ENCODE results near the gene SLC22A23. TPM values are rescaled to one million over a fixed set of nuclear protein-coding genes. Genes with fewer than 3 reads are reported as not detected.

Gene SLC22A23
- total RNA-seq, 8 experiments from 2014 or later = 10.5 to 24.1 (median 13.2) TPM

DNA sequence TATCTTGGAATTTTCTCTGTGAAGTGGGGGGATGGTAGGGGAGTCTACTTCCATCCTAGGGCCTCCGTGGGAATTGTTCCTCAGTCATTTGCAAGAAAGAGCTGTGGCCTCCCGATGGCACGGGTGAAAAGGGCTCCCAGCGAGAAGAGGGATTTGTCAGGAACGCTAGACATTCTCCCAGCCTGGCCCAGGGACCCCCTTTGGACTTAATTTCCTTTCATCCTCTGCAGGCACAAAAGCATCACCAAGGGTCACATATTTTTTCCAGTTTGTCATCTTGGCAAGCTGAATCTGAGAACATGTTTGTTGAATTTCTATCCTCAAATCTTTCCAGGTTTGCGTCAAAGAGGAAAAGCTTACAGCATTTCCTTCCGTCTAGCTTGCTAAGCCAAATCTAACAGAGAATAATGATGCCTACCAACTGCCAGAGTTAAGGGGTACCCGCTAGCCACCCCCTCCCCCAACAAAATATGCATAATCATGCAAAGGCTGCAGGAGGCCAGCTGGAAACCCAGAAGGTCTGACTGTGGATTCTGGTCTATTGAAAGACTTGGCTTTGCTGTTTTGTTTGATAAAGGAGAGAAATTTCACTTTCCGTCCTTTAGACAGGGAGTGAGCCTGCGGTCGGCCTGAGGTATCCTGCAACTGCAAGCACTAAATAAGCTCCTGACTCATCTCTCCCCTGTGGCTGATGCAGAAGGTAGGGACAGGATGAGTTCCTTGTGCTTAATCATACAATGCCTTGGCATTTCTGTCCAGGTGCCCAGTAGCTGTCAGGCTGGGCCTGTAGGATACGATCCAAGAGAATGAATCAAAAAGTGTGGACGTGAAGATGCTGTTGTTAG is 175.0 kb downstream of the SLC22A23 start:
- H3K4me1 ChIP-seq (replicated peaks in 1 of 2) = peaks cover 20 to 23% of the 10 kb centered on the region in 2 donors
- peak overlapping the region; percentile 3 to 32 for H3K27ac ChIP-seq
- 0 to 72% (median 20%) methylated on average over 1 to 10 of the region's 13 CpGs; no CpG with 5 or more reads in 1 of the 10 experiments for WGBS, 10 experiments
- in situ Hi-C loops (cut with MboI; ENCODE audit: low pct_unique_long_range_greater_than_20kb in 2 of 9, low sequenced_read_pairs in 9 of 9, unreplicated experiment in 9 of 9) = loop anchor here in 5 of 9 experiments (10.0 to 25.0 kb wide), 5 partner anchors 180 to 730 kb away; partner anchors contain the start of gene SLC22A23 (in 3 of the 5)
- no peak overlapping the region for H3K4me3 ChIP-seq
- ATAC-seq (replicated peaks in 6 of 8) = peak in 6 of 8 experiments; percentile 12 to 55 (median 44)

GRCh38 chr6:3280866-3281465 is 175.9 kb downstream of the SLC22A23 start:
- in situ Hi-C loops (cut with MboI; ENCODE audit: low pct_unique_long_range_greater_than_20kb in 2 of 9, low sequenced_read_pairs in 9 of 9, unreplicated experiment in 9 of 9) = loop anchor here in 5 of 9 experiments (10.0 to 25.0 kb wide), 5 partner anchors 181 to 731 kb away; partner anchors contain the start of gene SLC22A23 (in 3 of the 5)
- no peak for ATAC-seq (replicated peaks in 6 of 8)
- no peak overlapping the region for H3K4me3 ChIP-seq
- peaks cover 20 to 23% of the 10 kb centered on the region in 2 donors for H3K4me1 ChIP-seq (replicated peaks in 1 of 2)
- no peak overlapping the region for H3K27ac ChIP-seq
- 70 to 100% (median 93%) methylated on average over 1 to 8 of the region's 14 CpGs; no CpG with 5 or more reads in 4 of the 10 experiments for WGBS, 10 experiments

DNA sequence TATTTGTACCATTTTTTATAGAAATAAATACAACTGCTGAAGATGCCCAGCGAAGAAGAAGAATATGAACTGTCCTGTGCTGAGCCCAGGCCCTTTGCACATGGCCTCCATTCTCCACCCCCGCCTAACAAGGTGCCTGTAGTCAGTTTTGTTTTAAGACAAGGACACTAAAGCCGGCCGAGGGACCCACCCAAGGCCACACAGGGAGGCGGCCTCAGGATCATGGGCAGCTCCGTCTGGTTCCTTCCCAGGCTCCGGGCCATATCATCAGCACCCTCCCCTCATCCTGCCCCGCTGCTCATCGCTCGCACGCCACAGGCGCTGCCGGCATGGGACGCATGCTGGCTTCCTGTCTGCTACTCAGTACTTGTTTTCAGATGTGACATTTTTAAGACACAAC is 176.8 kb downstream of the SLC22A23 start:
- WGBS, 10 experiments = 92 to 100% (median 94%) methylated on average over 2 to 6 of the region's 14 CpGs; no CpG with 5 or more reads in 7 of the 10 experiments
- no peak overlapping the region for H3K4me3 ChIP-seq
- H3K27ac ChIP-seq = no peak overlapping the region
- peak in 1 of 8 experiments; percentile 5 for ATAC-seq (replicated peaks in 6 of 8)
- peaks cover 20 to 23% of the 10 kb centered on the region in 2 donors for H3K4me1 ChIP-seq (replicated peaks in 1 of 2)
- in situ Hi-C loops (cut with MboI; ENCODE audit: low pct_unique_long_range_greater_than_20kb in 2 of 9, low sequenced_read_pairs in 9 of 9, unreplicated experiment in 9 of 9) = loop anchor here in 5 of 9 experiments (10.0 to 25.0 kb wide), 5 partner anchors 182 to 732 kb away; partner anchors contain the start of gene SLC22A23 (in 3 of the 5)

- Histone ChIP-seq H3K27ac (no peak overlapping the region), H3K4me3 (no peak overlapping the region), H3K4me1 (replicated peaks in 1 of 2) (peaks cover 20 to 23% of the 10 kb centered on the region in 2 donors)
- ATAC-seq (replicated peaks in 6 of 8) = no peak
- in situ Hi-C loops (cut with MboI; ENCODE audit: low pct_unique_long_range_greater_than_20kb in 2 of 9, low sequenced_read_pairs in 9 of 9, unreplicated experiment in 9 of 9) = loop anchor here in 8 of 9 experiments (5.0 to 25.0 kb wide), 6 partner anchors 184 to 734 kb away; partner anchors contain the start of gene SLC22A23 (in 3 of the 8)
- 0 to 100% (median 72%) methylated on average over 1 to 4 of the region's 4 CpGs; no CpG with 5 or more reads in 2 of the 10 experiments for WGBS, 10 experiments
Observed at GRCh38 chr6:3278691-3279090, 178.2 kb downstream of the SLC22A23 start.

- no peak overlapping the region for H3K27ac ChIP-seq
- in situ Hi-C loops (cut with MboI; ENCODE audit: low pct_unique_long_range_greater_than_20kb in 2 of 9, low sequenced_read_pairs in 9 of 9, unreplicated experiment in 9 of 9) = loop anchor here in 8 of 9 experiments (5.0 to 25.0 kb wide), 6 partner anchors 184 to 734 kb away; partner anchors contain the start of gene SLC22A23 (in 3 of the 8)
- WGBS, 10 experiments = 20 to 100% (median 85%) methylated on average over 1 to 7 of the region's 9 CpGs; no CpG with 5 or more reads in 2 of the 10 experiments
Observed at GRCh38 chr6:3277851-3278416, 178.9 kb downstream of the SLC22A23 start.

DNA sequence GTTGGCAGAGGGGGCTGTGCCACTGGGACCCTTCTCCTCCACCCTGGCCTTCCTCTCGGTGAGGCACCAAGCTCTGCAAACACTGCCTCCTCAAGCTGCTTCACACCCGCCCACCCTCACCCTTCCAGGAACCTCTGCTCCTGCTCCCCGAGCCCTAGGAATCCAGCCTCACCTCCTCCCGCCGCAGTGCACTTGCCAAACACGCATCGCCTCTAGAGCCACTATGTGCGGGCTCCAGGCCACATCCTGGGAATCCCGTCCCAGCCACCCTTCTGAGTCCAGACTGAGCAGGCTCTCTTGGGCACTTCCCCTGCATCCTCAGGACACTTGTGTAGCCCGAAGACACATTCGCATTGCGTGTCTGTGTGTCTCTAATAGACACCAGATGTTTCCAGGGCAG is 179.6 kb downstream of the SLC22A23 start:
- H3K27ac ChIP-seq = no peak overlapping the region
- peaks cover 14 to 16% of the 10 kb centered on the region in 2 donors for H3K4me1 ChIP-seq (replicated peaks in 1 of 2)
- ATAC-seq (replicated peaks in 6 of 8) = peak in 3 of 8 experiments; percentile 42 to 50 (median 48)
- WGBS, 10 experiments = 0 to 100% (median 100%) methylated on average over 1 to 4 of the region's 12 CpGs; no CpG with 5 or more reads in 6 of the 10 experiments
- H3K4me3 ChIP-seq = no peak overlapping the region
- in situ Hi-C loops (cut with MboI; ENCODE audit: low pct_unique_long_range_greater_than_20kb in 2 of 9, low sequenced_read_pairs in 9 of 9, unreplicated experiment in 9 of 9) = loop anchor here in 8 of 9 experiments (5.0 to 25.0 kb wide), 6 partner anchors 185 to 735 kb away; partner anchors contain the start of gene SLC22A23 (in 3 of the 8)

More at GRCh38 chr6:3277851-3278416, 178.9 kb downstream of the SLC22A23 start:
- H3K4me3 ChIP-seq = no peak overlapping the region
- ATAC-seq (replicated peaks in 6 of 8) = no peak
- H3K4me1 ChIP-seq (replicated peaks in 1 of 2) = peaks cover 20 to 23% of the 10 kb centered on the region in 2 donors

GRCh38 chr6:3276174-3277167 is 180.4 kb downstream of the SLC22A23 start:
- H3K4me3 ChIP-seq = no peak overlapping the region
- peak in 1 of 8 experiments; percentile 9 for ATAC-seq (replicated peaks in 6 of 8)
- H3K27ac ChIP-seq = no peak overlapping the region
- WGBS, 10 experiments = 80 to 100% (median 88%) methylated on average over 1 to 12 of the region's 20 CpGs; no CpG with 5 or more reads in 4 of the 10 experiments
- in situ Hi-C loops (cut with MboI; ENCODE audit: low pct_unique_long_range_greater_than_20kb in 2 of 9, low sequenced_read_pairs in 9 of 9, unreplicated experiment in 9 of 9) = loop anchor here in 8 of 9 experiments (5.0 to 25.0 kb wide), 6 partner anchors 186 to 736 kb away; partner anchors contain the start of gene SLC22A23 (in 3 of the 8)
- H3K4me1 ChIP-seq (replicated peaks in 1 of 2) = peaks cover 6 to 9% of the 10 kb centered on the region in 2 donors

DNA sequence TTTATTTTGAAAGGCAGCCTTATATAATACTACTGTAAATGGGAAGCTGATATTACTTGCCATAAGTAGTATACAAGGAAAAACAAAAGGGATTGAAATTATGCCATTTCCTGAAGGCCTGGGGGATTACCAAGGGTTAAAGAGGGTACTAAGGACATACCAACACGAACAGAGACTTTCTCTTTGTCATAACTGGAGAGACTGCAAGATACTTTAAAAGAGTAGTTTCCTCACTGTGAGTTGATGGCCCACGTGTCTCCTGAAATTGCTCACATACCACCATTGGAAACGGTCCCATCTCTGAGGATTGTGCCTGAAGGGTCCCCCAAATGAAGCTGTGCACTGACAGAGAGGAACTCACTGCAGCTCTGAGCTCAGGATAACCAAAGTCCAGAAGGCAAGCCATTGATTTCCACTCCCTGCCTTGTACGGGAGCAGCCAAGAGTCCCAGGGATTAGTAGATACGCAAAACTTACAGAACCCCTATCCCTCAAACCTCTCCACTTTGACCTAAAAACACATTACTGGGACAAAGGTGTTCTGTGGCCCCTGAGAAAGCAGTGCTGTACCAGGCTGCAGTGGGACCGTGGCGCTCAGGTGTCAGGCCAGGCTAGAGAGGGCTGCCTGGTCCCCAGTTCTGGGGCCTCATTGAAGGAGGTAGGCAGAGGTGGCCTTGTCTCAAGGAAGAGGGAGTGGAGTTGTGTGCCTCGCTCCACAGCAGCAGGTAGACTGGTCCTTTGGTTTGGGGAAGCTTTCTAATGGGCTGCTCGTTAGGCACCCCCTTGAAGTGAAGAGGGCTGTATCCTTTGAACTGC is 182.9 kb downstream of the SLC22A23 start:
- WGBS, 10 experiments = 43 to 100% (median 93%) methylated on average over 1 to 6 of the region's 9 CpGs
- ATAC-seq (replicated peaks in 6 of 8) = no peak
- H3K27ac ChIP-seq = no peak overlapping the region
- no peak overlapping the region for H3K4me3 ChIP-seq
- in situ Hi-C loops (cut with MboI; ENCODE audit: low pct_unique_long_range_greater_than_20kb in 2 of 9, low sequenced_read_pairs in 9 of 9, unreplicated experiment in 9 of 9) = loop anchor here in 6 of 9 experiments (10.0 to 25.0 kb wide), 3 partner anchors 137 to 738 kb away; a partner anchor contains a TSS
- H3K4me1 ChIP-seq (replicated peaks in 1 of 2) = no peaks in the 10 kb centered on the region

GRCh38 chr6:3272911-3273547 is 183.8 kb downstream of the SLC22A23 start:
- in situ Hi-C loops (cut with MboI; ENCODE audit: low pct_unique_long_range_greater_than_20kb in 2 of 9, low sequenced_read_pairs in 9 of 9, unreplicated experiment in 9 of 9) = loop anchor here in 6 of 9 experiments (10.0 to 25.0 kb wide), 3 partner anchors 136 to 739 kb away; a partner anchor contains a TSS
- Histone ChIP-seq H3K27ac (no peak overlapping the region), H3K4me1 (replicated peaks in 1 of 2) (no peaks in the 10 kb centered on the region), H3K4me3 (no peak overlapping the region)
- WGBS, 10 experiments = 70 to 100% (median 94%) methylated on average over 1 to 19 of the region's 32 CpGs; no CpG with 5 or more reads in 2 of the 10 experiments
- ATAC-seq (replicated peaks in 6 of 8) = no peak

DNA sequence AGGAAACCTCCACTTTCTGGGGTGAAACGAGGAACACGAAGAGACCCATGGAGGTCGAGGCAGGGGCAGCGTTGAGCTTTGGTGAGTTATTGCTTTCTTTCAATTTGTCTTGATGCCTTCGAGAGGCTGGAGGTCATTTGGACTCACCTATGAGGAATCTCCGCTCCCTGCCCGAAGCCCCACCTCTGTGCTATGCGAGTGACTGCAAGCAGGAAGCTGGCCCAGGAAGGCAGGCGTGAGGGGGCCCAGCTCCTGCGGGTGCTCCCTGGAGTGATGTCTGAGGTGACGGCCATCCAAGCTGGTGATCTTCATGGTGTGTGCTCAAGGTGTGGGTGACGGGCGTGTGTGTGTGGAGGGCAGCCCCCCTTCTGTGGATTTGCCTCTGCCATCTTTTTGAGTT is 185.1 kb downstream of the SLC22A23 start:
- in situ Hi-C loops (cut with MboI; ENCODE audit: low pct_unique_long_range_greater_than_20kb in 2 of 9, low sequenced_read_pairs in 9 of 9, unreplicated experiment in 9 of 9) = loop anchor here in 6 of 9 experiments (10.0 to 25.0 kb wide), 3 partner anchors 134 to 741 kb away; a partner anchor contains a TSS
- no peak for ATAC-seq (replicated peaks in 6 of 8)
- no peaks in the 10 kb centered on the region for H3K4me1 ChIP-seq (replicated peaks in 1 of 2)
- 83 to 100% (median 93%) methylated on average over 2 to 11 of the region's 13 CpGs; no CpG with 5 or more reads in 3 of the 10 experiments for WGBS, 10 experiments
- no peak overlapping the region for H3K27ac ChIP-seq
- H3K4me3 ChIP-seq = no peak overlapping the region
